Ammon's horn (tissue), 1 donor: ENCODE data around the gene BEND5.

ENCODE experiments used
- DNase-seq: peaks from one replicate; pipeline ENCODE4 v3.0.0-alpha.2; 2016; ENCODE audit warnings: low spot score

The BEND5 gene

DNA sequence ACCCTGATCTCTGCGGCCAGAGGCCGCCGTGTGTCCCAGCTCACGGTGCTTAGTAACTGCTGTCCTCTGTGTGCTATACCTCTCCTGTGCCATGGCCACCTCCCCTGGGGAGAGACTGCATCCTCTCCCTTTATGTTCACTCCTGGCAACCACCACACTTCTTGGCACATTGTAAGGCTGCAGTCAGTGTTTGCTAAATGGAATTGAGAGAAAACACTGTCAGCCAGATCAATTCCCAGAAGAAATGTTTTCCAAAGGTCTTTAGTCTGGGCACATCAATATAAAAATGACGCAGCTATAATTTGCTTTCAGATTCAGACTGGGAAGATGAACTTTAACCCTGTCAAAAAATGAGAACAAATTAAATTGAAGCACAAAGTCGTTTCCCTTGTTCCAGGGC lies 96.8 kb downstream of the BEND5 start:
- DNase-seq, result no peak

DNA sequence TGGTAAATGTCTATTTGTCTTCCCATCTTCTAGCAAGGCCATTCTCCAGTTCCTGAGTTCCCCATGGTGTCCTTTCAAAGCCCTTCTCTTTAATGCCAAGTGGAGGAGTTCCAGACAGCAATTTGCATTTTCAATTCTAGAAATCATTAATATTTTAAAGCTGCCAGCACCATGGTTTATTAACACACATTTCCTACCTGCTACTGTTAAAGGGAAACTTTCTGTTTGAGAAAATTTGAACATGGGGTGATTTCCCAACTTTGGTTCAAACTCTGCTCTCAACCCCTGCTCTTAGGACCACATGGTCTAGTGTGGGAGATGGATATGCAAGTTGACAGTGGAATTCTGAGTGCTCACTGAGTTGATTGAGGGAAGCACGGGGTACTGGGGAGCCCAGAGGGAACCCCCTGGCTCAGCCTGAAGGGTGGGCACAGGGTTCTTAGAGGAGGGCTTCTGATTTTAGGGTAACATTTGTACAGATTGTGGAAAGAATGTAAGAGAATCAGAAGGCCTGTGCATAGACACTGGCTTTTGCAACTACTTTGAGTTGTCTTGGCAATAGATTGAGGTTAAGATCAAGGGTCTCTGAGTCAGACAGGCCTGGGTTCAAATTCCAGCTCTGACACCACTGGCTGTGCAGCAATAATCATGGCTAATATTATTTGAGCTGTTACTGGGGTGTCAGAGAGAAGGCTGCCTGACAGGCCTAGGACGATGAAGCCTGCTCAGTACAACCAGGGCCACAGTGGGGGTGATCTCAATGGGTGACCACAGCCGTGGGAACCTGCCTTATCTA lies 97.8 kb downstream of the BEND5 start:
- DNase-seq, result no peak
